GM10248 (cell line): ENCODE results near the gene KLHL17.
A peak's percentile ranks its signal among the peaks of the same experiment; 100 is the strongest.

Source experiments
- CTCF ChIA-PET: fragments of 300-600 bp; sonication (Branson Sonifier 250); formaldehyde crosslinking; extraction: SDS; loops from one replicate; lab custom pipeline; 2021; ENCODE audit warnings: antibody characterized with exemption; lab: Yijun Ruan, JAX
- POLR2A ChIA-PET: fragments of 350-650 bp; sonication (Branson Sonifier 250); formaldehyde crosslinking; extraction: SDS; loops from one replicate; lab custom pipeline; 2020; ENCODE audit warnings: antibody characterized with exemption; lab: Yijun Ruan, JAX
- DNase-seq: peaks from one replicate; pipeline ENCODE4 v3.0.0; 2012; ENCODE audit errors: extremely low spot score
- CTCF ChIP-seq: IDR thresholded peaks from 2 replicates; pipeline ENCODE4 v1.5.1; 2012; ENCODE audit warnings: mild to moderate bottlenecking, low read depth; ENCODE audit errors: extremely low read depth, missing control alignments, control extremely low read depth

KLHL17 gene

GRCh38 chr1:935751-936231, 24.6 kb upstream of the KLHL17 start:
- POLR2A ChIA-PET, result no interaction called here
- no peak for TF ChIP-seq CTCF
- CTCF ChIA-PET, result no interaction called here
- DNase-seq, result no peak

- ChIA-PET POLR2A (no interaction called here), CTCF (interaction anchor here (5.6 kb wide), 1 partner anchor 32 kb away, joined by 34 read pairs; no protein-coding TSS in a partner anchor)
- no peak for DNase-seq
- TF ChIP-seq CTCF, result no peak
Observed at GRCh38 chr1:936348-937264, 23.8 kb upstream of the KLHL17 start.

- ChIA-PET CTCF (interaction anchor here (1.1 to 5.6 kb wide), 6 partner anchors 9 to 65 kb away, joined by 4 to 34 read pairs (median 6); no protein-coding TSS in a partner anchor), POLR2A (no interaction called here)
- no peak for DNase-seq
- no peak for TF ChIP-seq CTCF
Observed at GRCh38 chr1:937521-937920, 22.9 kb upstream of the KLHL17 start.

- CTCF ChIA-PET, result interaction anchor here (0.9 to 5.6 kb wide), 7 partner anchors 8 to 69 kb away, joined by 4 to 34 read pairs (median 5); no protein-coding TSS in a partner anchor
- TF ChIP-seq CTCF, result peak; percentile 78
- DNase-seq, result no peak
- POLR2A ChIA-PET, result no interaction called here
Observed at GRCh38 chr1:938088-938683, 22.2 kb upstream of the KLHL17 start.

- CTCF ChIA-PET, result interaction anchor here (0.9 to 5.6 kb wide), 7 partner anchors 8 to 69 kb away, joined by 4 to 34 read pairs (median 5); no protein-coding TSS in a partner anchor
- no peak for TF ChIP-seq CTCF
- POLR2A ChIA-PET, result no interaction called here
- DNase-seq, result no peak
Observed at GRCh38 chr1:938711-939489, 21.5 kb upstream of the KLHL17 start.
